OCI-LY7 (cell line): ENCODE results near the gene DZANK1. TPM values are rescaled to one million over a fixed set of nuclear protein-coding genes. Genes with fewer than 3 reads are reported as not detected.
A peak's percentile ranks its signal among the peaks of the same experiment; 100 is the strongest.

Source experiments
- BruUV-seq: library from RNA; stranded (reverse); fragments of 400-500 nt; replicated peaks from 2 replicates; lab custom pipeline; 2021; lab: Mats Ljungman, UMichigan
- CTCF ChIA-PET: fragments of 300-600 bp; sonication (Branson Sonifier 250); formaldehyde crosslinking; loops from one replicate; lab custom pipeline; 2022; ENCODE audit warnings: antibody characterized with exemption; ENCODE audit not compliant: unreplicated experiment; lab: Charles Lee
- POLR2A ChIA-PET: fragments of 300-600 bp; sonication (Branson Sonifier 250); formaldehyde crosslinking; loops from one replicate; lab custom pipeline; 2022; ENCODE audit warnings: antibody characterized with exemption; lab: Charles Lee
- DNase-seq: peaks from one replicate; pipeline ENCODE4 v3.0.0-alpha.2; 2015; ENCODE audit warnings: low spot score
- H2AFZ ChIP-seq: fragments of 200-600 bp; sonication (generic), shearing (Covaris generic); 2 replicates; pipeline ENCODE4 v1.6.1; 2014; ENCODE audit warnings: mild to moderate bottlenecking, antibody characterized with exemption, low read length, moderate library complexity
- H3K27ac ChIP-seq: fragments of 200-600 bp; sonication (generic); 2 replicates; pipeline ENCODE4 v1.5.1; 2014; ENCODE audit warnings: mixed run types, low read depth, mild to moderate bottlenecking, moderate library complexity, low read length, inconsistent platforms; ENCODE audit not compliant: poor library complexity, severe bottlenecking
- H3K36me3 ChIP-seq: fragments of 200-600 bp; sonication (generic); 2 replicates; pipeline ENCODE4 v1.6.1; 2014; ENCODE audit warnings: mild to moderate bottlenecking, antibody characterized with exemption, low read length, moderate library complexity, mixed read lengths; ENCODE audit not compliant: insufficient read depth
- H3K4me1 ChIP-seq: fragments of 200-600 bp; sonication (generic); 2 replicates; pipeline ENCODE4 v1.5.1; 2014; ENCODE audit warnings: mild to moderate bottlenecking, low read length; ENCODE audit not compliant: insufficient read depth, poor library complexity, severe bottlenecking
- H3K4me2 ChIP-seq: fragments of 200-600 bp; sonication (generic); 2 replicates; pipeline ENCODE4 v1.6.1; 2014; ENCODE audit warnings: mild to moderate bottlenecking, low read length
- H3K4me3 ChIP-seq: fragments of 200-600 bp; sonication (generic); 2 replicates; pipeline ENCODE4 v1.5.1; 2014; ENCODE audit warnings: mild to moderate bottlenecking, low read depth, low read length; ENCODE audit not compliant: poor library complexity, severe bottlenecking
- H3K79me2 ChIP-seq: fragments of 200-600 bp; sonication (generic); 2 replicates; pipeline ENCODE4 v1.6.1; 2016; ENCODE audit warnings: low read depth, mild to moderate bottlenecking, low read length, moderate library complexity, mixed read lengths; ENCODE audit not compliant: insufficient read depth
- H3K9me2 ChIP-seq: fragments of 200-600 bp; sonication (generic); 2 replicates; pipeline ENCODE4 v1.6.1; 2016; ENCODE audit warnings: mild to moderate bottlenecking, low read length, mixed read lengths; ENCODE audit not compliant: insufficient read depth
- H3K9me3 ChIP-seq: fragments of 200-600 bp; sonication (generic); 2 replicates; pipeline ENCODE4 v1.6.1; 2014; ENCODE audit warnings: mild to moderate bottlenecking, mixed run types, low read length, mixed read lengths
- H4K20me1 ChIP-seq: fragments of 200-600 bp; sonication (generic); 2 replicates; pipeline ENCODE4 v1.6.1; 2014; ENCODE audit warnings: mild to moderate bottlenecking, antibody characterized with exemption, low read length, moderate library complexity, mixed read lengths; ENCODE audit not compliant: insufficient read depth
- CTCF ChIP-seq: fragments of 200-600 bp; sonication (generic); conservative IDR thresholded peaks from 2 replicates; pipeline ENCODE4 v1.5.1; 2014; ENCODE audit warnings: mild to moderate bottlenecking, antibody characterized with exemption, low read length, moderate library complexity, mixed read lengths
- EZH2phosphoT487 ChIP-seq: fragments of 200-600 bp; sonication (generic); IDR thresholded peaks from 2 replicates; pipeline ENCODE4 v1.6.1; 2018; ENCODE audit warnings: low read depth, borderline replicate concordance, mild to moderate bottlenecking, mixed run types, antibody characterized with exemption, low read length, moderate library complexity, mixed read lengths
- intact Hi-C: fragments of 100-400 bp; cut with micrococcal nuclease; formaldehyde crosslinking; loops from one replicate; pipeline ENCODE4 v1.10.0; 2022; ENCODE audit not compliant: unreplicated experiment
- total RNA-seq, 2 experiments: library from RNA; depleted of rRNA in 1 of 2; stranded (reverse); fragments of >200 nt in 1 of 2; shearing (Covaris generic) in 1 of 2; gene quantifications; 2 replicates each; pipeline ENCODE4 v1.2.3, GENCODE V29; 2014 to 2022

Gene DZANK1
- total RNA-seq, 2 experiments from 2014 or later: 7.9 to 18.0 TPM

- Histone ChIP-seq H3K36me3 (peaks cover 19% of the 10 kb centered on the region), H3K4me1 (peaks cover 3% of the 10 kb centered on the region), H3K27ac (no peak overlapping the region), H3K9me3 (no peaks in the 10 kb centered on the region), H3K4me2 (no peak overlapping the region), H3K9me2 (no peaks in the 10 kb centered on the region), H4K20me1 (no peaks in the 10 kb centered on the region), H3K4me3 (no peak overlapping the region), H2AFZ (no peak overlapping the region), H3K79me2 (no peaks in the 10 kb centered on the region)
- ChIA-PET CTCF (no interaction called here), POLR2A (interaction anchor here (1.0 kb wide), 1 partner anchor 15 kb away, joined by 4 read pairs; no protein-coding TSS in a partner anchor)
- DNase-seq: no peak
- intact Hi-C loops: no loop called here
- TF ChIP-seq CTCF (no peak), EZH2phosphoT487 (no peak)
- no TSS peak for BruUV-seq
These were observed 69.8 kb downstream of the DZANK1 start for GRCh38 chr20:18397030-18397429.

DNA sequence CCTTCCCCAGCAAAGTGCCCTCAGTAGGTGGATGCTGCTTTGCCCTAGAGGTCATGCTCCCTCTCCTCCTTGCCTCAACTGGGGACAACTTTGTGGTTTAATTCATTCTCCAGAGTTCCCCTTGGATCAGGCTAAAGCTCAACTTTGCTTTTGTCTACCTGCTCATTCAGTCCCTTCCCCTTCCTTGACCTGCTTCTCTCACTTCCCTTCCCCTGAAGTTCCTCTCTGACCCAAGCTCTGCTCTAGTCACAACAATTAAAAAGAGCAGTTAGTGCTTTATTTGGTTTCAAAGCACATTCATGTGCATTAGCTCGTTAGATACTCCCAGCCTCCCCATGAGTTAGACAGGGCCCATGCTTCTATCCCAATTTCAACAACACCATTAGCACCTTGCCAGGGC lies 71.3 kb downstream of the DZANK1 start:
- intact Hi-C loops: no loop called here
- peak; percentile 4 for DNase-seq
- H3K79me2 ChIP-seq: no peaks in the 10 kb centered on the region
- H3K4me2 ChIP-seq: no peak overlapping the region
- no peak overlapping the region for H3K27ac ChIP-seq
- H3K4me3 ChIP-seq: no peak overlapping the region
- H3K9me3 ChIP-seq: no peaks in the 10 kb centered on the region
- H3K4me1 ChIP-seq: peaks cover 3% of the 10 kb centered on the region
- H2AFZ ChIP-seq: no peak overlapping the region
- ChIA-PET POLR2A (interaction anchor here (0.9 kb wide), 1 partner anchor 12 kb away, joined by 3 read pairs; no protein-coding TSS in a partner anchor), CTCF (no interaction called here)
- no TSS peak for BruUV-seq
- H4K20me1 ChIP-seq: no peaks in the 10 kb centered on the region
- no peak for TF ChIP-seq CTCF
- no peak for TF ChIP-seq EZH2phosphoT487
- H3K9me2 ChIP-seq: no peaks in the 10 kb centered on the region
- H3K36me3 ChIP-seq: peaks cover 13% of the 10 kb centered on the region; the same call in 1 of the 2 replicates

DNA sequence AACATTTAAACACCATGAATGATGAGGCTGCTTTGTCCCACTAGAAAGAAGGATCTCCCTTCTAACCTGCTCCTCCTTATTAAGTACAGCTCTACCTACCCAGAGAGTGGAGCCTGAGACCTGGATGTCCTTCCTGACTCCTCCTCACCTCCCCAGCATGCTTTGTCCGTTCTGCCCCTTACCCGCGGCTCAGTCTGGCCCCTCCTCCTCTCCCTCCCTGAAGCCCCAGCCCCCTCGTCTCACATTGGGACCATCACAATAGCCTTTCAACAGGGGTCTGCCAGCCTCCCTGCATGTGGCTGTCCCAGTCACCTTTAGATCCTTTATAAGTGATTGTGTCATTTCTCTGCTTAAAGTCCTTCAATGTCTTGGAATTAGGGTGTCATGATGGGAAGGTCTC lies 72.5 kb downstream of the DZANK1 start:
- Histone ChIP-seq H3K4me2 (no peak overlapping the region), H3K9me2 (no peaks in the 10 kb centered on the region), H3K9me3 (no peaks in the 10 kb centered on the region), H3K27ac (no peak overlapping the region), H2AFZ (no peak overlapping the region), H3K36me3 (peaks cover 13% of the 10 kb centered on the region; the same call in 1 of the 2 replicates), H3K4me1 (peaks cover 3% of the 10 kb centered on the region), H3K4me3 (no peak overlapping the region), H4K20me1 (no peaks in the 10 kb centered on the region), H3K79me2 (no peaks in the 10 kb centered on the region)
- DNase-seq: no peak
- no TSS peak for BruUV-seq
- ChIA-PET POLR2A (no interaction called here), CTCF (no interaction called here)
- intact Hi-C loops: no loop called here
- TF ChIP-seq EZH2phosphoT487 (no peak), CTCF (no peak)
